ENCODE measurements around the gene VSIG10L2. TPM values are rescaled to one million over a fixed set of nuclear protein-coding genes. Genes with fewer than 3 reads are reported as not detected.

The VSIG10L2 gene
- total RNA-seq, 1 donor from 2014 or later, result not detected

DNA sequence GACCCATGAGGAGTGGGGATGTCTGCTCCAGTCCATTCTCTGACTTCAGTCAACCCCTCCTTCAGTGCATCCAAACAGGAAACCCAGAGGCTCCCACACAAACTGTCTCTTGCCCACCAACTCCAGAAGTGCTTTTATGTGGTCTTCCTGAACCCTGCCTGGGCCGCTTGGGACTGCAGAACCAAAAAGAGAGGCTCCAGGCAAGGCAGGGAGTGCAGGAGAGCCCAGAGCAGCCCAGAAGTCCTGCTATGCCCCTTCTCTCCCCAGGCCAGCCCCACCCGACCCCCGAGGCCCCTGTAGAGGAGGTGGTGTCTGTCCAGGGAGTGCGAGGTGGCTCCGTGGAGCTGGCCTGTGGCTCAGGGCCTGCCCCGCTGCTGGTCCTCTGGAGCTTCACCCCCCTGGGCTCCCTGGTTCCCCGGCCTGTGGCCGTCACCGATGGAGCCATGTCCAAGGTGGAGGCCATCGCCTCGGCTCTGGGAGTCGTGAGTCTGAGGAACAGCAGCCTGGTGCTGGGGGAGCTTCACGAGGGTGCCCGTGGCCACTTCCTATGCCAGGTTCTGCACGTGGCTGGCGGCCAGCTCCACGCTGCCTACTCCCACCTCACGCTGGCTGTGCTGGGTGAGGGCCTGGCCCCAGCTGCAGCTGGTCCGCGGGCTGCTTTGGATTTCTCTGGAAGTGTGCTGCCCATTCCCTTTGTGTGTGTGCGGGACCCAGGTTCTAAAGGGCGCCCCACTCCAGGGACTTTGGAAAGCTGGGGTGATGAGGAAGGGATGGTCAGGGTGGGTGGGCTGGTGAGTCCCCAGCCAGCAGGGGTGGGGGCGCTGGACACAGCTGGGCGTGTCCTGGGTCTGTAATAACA lies 1.8 kb downstream of the VSIG10L2 start:
- DNase-seq (ENCODE audit: low read depth in 2 of 2), result no peak

GRCh38 chr11:125948278-125949051 lies 2.6 kb downstream of the VSIG10L2 start:
- DNase-seq (ENCODE audit: low read depth in 2 of 2), result no peak

- DNase-seq (ENCODE audit: low read depth in 2 of 2), result no peak
Measured at GRCh38 chr11:125949271-125950177, 3.7 kb downstream of the VSIG10L2 start.

- DNase-seq (ENCODE audit: low read depth in 2 of 2), result no peak
Measured at GRCh38 chr11:125950178-125950490, 4.3 kb downstream of the VSIG10L2 start.

DNA sequence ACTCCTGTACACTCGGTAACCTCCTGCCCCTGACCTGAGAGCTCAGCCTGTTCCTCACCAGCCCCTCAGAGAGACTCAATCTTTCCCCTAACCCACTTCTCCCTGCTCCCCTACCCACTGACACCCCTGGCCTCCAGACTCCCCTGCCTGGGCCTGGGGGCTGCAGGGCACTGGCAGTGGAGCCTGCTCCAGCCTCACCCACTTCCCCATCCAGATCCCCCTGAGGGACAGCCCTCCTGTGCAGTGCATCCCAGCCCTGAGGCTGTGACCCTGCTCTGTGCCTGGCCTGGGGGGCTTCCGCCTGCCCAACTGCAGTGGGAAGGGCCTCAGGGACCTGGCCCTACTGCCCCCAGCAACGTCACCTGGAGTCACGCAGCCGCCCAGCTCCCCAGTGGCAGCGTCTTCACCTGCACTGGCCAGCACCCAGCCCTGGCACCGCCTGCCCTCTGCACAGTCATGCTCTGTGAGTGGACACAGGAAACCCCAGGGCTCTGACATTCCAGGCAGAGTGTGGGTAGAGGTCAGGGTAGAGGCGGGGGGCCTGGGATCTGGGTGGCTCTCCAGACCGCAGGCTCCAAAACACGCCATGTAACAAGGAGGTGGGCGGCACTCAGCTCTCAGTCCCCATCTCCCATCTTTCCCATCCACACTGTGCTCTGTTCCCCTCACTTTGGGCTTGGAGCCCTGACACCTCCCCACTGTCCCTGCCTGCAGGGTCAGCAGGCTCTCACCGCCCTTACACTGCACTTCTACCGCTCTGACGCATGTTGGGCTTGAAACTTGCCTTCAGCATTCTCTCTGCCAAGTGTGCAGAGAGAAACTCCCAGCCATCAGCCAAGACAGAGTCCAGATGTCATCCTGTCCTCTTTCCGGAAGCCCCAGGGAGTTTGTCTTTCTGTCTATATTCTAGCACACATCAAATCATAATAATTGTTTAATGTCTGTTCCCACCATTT lies 5.1 kb downstream of the VSIG10L2 start:
- DNase-seq (ENCODE audit: low read depth in 2 of 2), result no peak

GRCh38 chr11:125951731-125952130 lies 5.9 kb downstream of the VSIG10L2 start:
- DNase-seq (ENCODE audit: low read depth in 2 of 2), result no peak

DNA sequence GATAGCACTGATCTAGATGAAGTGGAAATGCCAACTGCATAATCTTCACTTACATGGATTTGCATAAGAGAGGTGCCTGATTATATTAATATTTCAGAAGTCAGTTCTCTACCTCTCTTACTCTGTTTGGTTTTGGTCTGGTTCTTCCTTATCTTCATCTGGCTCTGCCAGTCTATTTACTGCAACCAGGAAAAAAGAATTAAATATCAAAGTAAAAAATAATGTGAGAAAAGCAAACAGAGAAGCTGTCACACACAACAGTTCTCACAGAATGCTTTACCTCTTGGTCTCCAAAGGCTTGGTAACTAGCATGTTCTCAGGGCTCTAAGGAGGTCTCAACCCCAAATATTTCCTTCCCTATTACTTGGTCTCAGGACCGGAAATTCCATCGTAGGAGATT lies 6.7 kb downstream of the VSIG10L2 start:
- no peak for DNase-seq (ENCODE audit: low read depth in 2 of 2)

- DNase-seq (ENCODE audit: low read depth in 2 of 2), result no peak
Measured at GRCh38 chr11:125952973-125953372, 7.1 kb downstream of the VSIG10L2 start.

DNA sequence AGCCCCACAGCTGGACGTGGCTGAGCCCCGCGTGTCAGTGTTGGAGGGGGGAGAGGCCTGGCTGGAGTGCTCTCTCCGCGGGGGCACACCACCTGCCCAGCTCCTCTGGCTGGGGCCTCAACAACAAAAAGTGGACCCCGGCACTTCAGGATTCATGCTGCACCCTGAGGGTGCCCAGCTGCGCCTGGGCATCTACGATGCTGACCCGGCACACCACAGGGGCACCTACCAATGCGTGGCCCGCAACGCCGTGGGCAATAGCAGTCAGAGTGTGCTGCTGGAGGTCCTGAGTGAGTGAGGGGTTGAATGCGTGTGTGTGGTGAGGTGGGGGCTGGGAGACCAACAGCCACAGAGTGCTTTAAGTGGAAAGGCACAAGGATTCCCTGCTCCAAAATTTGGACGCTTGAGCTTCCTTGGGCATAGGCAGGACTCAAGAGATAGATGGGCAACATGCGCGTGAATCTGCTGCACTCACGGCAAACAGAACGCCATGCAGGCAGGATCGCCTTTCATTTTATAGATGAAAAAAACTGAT lies 7.6 kb downstream of the VSIG10L2 start:
- DNase-seq (ENCODE audit: low read depth in 2 of 2), result no peak

GRCh38 chr11:125954123-125954944 lies 8.5 kb downstream of the VSIG10L2 start:
- DNase-seq (ENCODE audit: low read depth in 2 of 2), result no peak

GRCh38 chr11:125954945-125955640 lies 9.2 kb downstream of the VSIG10L2 start:
- no peak for DNase-seq (ENCODE audit: low read depth in 2 of 2)

GRCh38 chr11:125955856-125956255 lies 10.0 kb downstream of the VSIG10L2 start:
- no peak for DNase-seq (ENCODE audit: low read depth in 2 of 2)

GRCh38 chr11:125956391-125957134 lies 10.7 kb downstream of the VSIG10L2 start:
- no peak for DNase-seq (ENCODE audit: low read depth in 2 of 2)

DNA sequence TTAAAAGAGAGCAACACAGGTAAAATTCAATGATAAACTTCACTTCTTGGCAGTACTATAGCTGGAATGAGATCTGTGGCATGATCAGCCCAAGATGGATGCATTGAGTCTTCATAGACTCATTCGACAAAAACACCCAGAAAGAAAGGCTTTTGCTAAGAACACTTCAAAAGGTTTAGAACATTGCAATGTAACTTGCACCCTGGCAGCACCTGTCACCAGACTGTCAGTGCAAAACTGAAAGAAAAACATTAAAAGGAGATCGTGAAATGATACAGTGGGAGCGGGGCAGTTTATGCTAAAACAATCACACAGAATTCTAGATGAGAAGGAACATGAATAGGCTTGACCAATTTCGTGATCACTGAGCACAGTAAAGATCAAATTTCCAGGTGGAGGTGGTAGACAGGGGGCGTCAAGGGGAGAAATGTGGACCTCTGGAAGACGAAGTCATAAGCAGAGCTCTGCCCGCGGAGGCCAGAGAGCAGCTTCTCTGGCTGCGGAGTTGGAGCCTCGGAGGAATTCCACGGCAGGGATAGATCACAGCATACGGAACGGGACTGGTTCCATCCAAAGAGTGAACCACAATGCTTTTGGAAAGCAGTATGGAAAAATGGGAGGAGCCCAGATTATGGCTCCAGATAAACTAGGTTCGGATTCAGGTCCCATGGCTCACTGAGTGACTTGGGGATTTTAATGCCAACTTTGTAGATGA lies 11.9 kb downstream of the VSIG10L2 start:
- DNase-seq (ENCODE audit: low read depth in 2 of 2), result no peak

- DNase-seq (ENCODE audit: low read depth in 2 of 2), result no peak
Measured at GRCh38 chr11:125958872-125959400, 13.1 kb downstream of the VSIG10L2 start.

GRCh38 chr11:125959511-125959910 lies 13.7 kb downstream of the VSIG10L2 start:
- no peak for DNase-seq (ENCODE audit: low read depth in 2 of 2)

GRCh38 chr11:125959931-125960330 lies 14.1 kb downstream of the VSIG10L2 start:
- no peak for DNase-seq (ENCODE audit: low read depth in 2 of 2)

Measured in dermis microvascular lymphatic vessel endothelial cell (primary cell).